WTC11 (cell line): ENCODE results near the gene MAML3. TPM values are rescaled to one million over a fixed set of nuclear protein-coding genes. Genes with fewer than 3 reads are reported as not detected.

Source experiments
- ATAC-seq: fragments of 200-7000 bp; cut with Tn5 transposase; 2 replicates; pipeline ENCODE4 v1.10.0; 2021; ENCODE audit warnings: mild to moderate bottlenecking, moderate library complexity
- CTCF ChIA-PET: fragments of 300-600 bp; sonication (Branson Sonifier 250); formaldehyde crosslinking; loops from one replicate; lab custom pipeline; 2021; ENCODE audit warnings: antibody characterized with exemption; lab: Charles Lee
- POLR2A ChIA-PET: fragments of 350-600 bp; sonication (Branson Sonifier 250); formaldehyde crosslinking; loops from one replicate; lab custom pipeline; 2021; ENCODE audit warnings: antibody characterized with exemption; lab: Charles Lee
- DNase-seq: peaks from one replicate; pipeline ENCODE4 v3.0.0; 2021; ENCODE audit warnings: low spot score
- H3K27ac Mint-ChIP-seq: 2 replicates; pipeline ENCODE4 v1.8.0; 2021; ENCODE audit warnings: mixed read lengths
- H3K27me3 Mint-ChIP-seq: 2 replicates; pipeline ENCODE4 v1.8.0; 2021; ENCODE audit warnings: low read depth, mild to moderate bottlenecking, moderate library complexity, mixed read lengths
- H3K36me3 Mint-ChIP-seq: 2 replicates; pipeline ENCODE4 v1.8.0; 2021; ENCODE audit warnings: mixed read lengths
- H3K4me1 Mint-ChIP-seq: 2 replicates; pipeline ENCODE4 v1.8.0; 2022; ENCODE audit warnings: mixed read lengths
- H3K4me3 Mint-ChIP-seq: 2 replicates; pipeline ENCODE4 v1.8.0; 2021; ENCODE audit warnings: mild to moderate bottlenecking, moderate library complexity, mixed read lengths
- H3K9me3 Mint-ChIP-seq: 2 replicates; pipeline ENCODE4 v1.8.0; 2021; ENCODE audit warnings: mixed read lengths
- ATF1 ChIP-seq: sonication (generic); formaldehyde crosslinking; IDR thresholded peaks from 2 replicates; pipeline ENCODE4 v1.8.1; 2023; ENCODE audit warnings: mild to moderate bottlenecking, moderate library complexity, missing genetic modification reagents
- CBFB ChIP-seq: sonication (generic); formaldehyde crosslinking; IDR thresholded peaks from 2 replicates; pipeline ENCODE4 v1.8.1; 2022; ENCODE audit warnings: mild to moderate bottlenecking, low read depth, missing genetic modification reagents
- ETV6 ChIP-seq: sonication (generic); formaldehyde crosslinking; IDR thresholded peaks from 2 replicates; pipeline ENCODE4 v1.8.1; 2022; ENCODE audit warnings: mild to moderate bottlenecking, missing genetic modification reagents
- HMGA2 ChIP-seq: fragments of 250-450 bp; sonication (Bioruptor Pico); IDR thresholded peaks from 2 replicates; pipeline ENCODE4 v1.4.0; 2021; ENCODE audit warnings: mild to moderate bottlenecking, moderate library complexity
- KAT7 ChIP-seq: sonication (generic); formaldehyde crosslinking; IDR thresholded peaks from 2 replicates; pipeline ENCODE4 v1.8.1; 2023; ENCODE audit warnings: missing genetic modification reagents, mild to moderate bottlenecking, borderline replicate concordance
- NFATC4 ChIP-seq: fragments of 250-450 bp; sonication (Bioruptor Pico); IDR thresholded peaks from 2 replicates; pipeline ENCODE4 v1.9.0; 2021; ENCODE audit warnings: mild to moderate bottlenecking
- NFYB ChIP-seq: sonication (generic); formaldehyde crosslinking; conservative IDR thresholded peaks from 2 replicates; pipeline ENCODE4 v1.8.0; 2022; ENCODE audit warnings: low read depth, missing genetic modification reagents
- NR1H2 ChIP-seq: sonication (generic); formaldehyde crosslinking; IDR thresholded peaks from 2 replicates; pipeline ENCODE4 v1.9.0; 2021; ENCODE audit warnings: mild to moderate bottlenecking, moderate library complexity, missing genetic modification reagents
- ZNF396 ChIP-seq: fragments of 250-450 bp; sonication (Bioruptor Pico); IDR thresholded peaks from 2 replicates; pipeline ENCODE4 v1.8.0; 2021; ENCODE audit warnings: mild to moderate bottlenecking, moderate library complexity, borderline replicate concordance
- total RNA-seq: library from RNA; stranded (reverse); gene quantifications from 3 replicates; pipeline ENCODE4 v1.2.3, GENCODE V29; 2021
- TF ChIP-seq, protein P1 (sequence below): fragments of 250-450 bp; sonication (Bioruptor Pico); IDR thresholded peaks from 2 replicates; pipeline ENCODE4 v1.9.0; 2021; ENCODE audit warnings: mild to moderate bottlenecking, borderline replicate concordance
- TF ChIP-seq, protein P2 (sequence below): fragments of 250-450 bp; sonication (Bioruptor Pico); conservative IDR thresholded peaks from 2 replicates; pipeline ENCODE4 v1.9.0; 2021; ENCODE audit warnings: mild to moderate bottlenecking
- TF ChIP-seq, protein P3 (sequence below): sonication (generic); formaldehyde crosslinking; IDR thresholded peaks from 2 replicates; pipeline ENCODE4 v1.8.0; 2022; ENCODE audit warnings: missing genetic modification reagents
- TF ChIP-seq, protein P4 (sequence below): fragments of 200-600 bp; IDR thresholded peaks from 2 replicates; pipeline ENCODE4 v1.8.0; 2022; ENCODE audit warnings: antibody characterized with exemption
- TF ChIP-seq, protein P5 (sequence below): sonication (generic); formaldehyde crosslinking; IDR thresholded peaks from 2 replicates; pipeline ENCODE4 v1.8.0; 2023; ENCODE audit warnings: mild to moderate bottlenecking, missing genetic modification reagents
- TF ChIP-seq, protein P6 (sequence below): sonication (generic); formaldehyde crosslinking; IDR thresholded peaks from 2 replicates; pipeline ENCODE4 v1.8.1; 2022; ENCODE audit warnings: missing genetic modification reagents, borderline replicate concordance

The MAML3 gene
- total RNA-seq, 1 experiment from 2014 or later: 7.4 TPM

DNA sequence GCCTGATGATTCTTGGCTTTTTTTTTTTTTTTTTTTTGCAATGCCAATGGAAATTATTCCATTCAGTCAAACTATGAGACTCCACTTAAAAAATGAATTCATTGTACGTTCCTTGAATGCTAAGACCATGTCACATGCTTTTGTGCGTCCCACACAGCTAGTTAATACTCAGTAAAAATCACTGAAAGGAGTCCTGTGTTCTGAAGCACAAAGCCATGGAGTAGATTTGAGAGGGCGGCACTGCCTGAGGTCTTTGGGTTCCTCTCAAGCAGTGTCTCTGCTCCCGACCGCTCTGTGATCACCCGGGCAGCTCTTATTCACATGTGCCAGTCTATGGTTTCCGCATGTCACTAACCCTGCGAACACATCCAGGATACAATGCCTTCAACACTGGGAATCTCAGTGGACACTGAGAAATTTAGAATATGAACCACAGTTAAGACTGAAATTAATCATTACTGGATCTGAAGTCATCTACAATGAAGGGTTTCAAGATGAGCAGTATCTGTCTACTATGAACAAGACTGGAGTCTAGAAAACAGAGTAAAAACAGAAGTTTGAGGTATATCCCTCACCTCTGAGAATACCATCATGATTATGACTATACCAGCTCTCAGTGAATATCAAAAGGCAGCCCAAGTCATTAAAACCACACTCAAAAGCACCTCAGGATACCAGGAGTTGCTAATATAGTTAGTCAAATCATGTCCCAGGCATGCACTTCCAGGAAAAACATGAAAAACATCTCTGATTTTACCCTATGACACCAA, 295.4 kb downstream of the MAML3 start:
- no peaks in the 10 kb centered on the region for H3K9me3 Mint-ChIP-seq
- no peak overlapping the region for H3K27ac Mint-ChIP-seq
- no peak for ATAC-seq
- ChIA-PET CTCF (no interaction called here), POLR2A (no interaction called here)
- no peaks in the 10 kb centered on the region for H3K27me3 Mint-ChIP-seq
- no peak overlapping the region for H3K4me3 Mint-ChIP-seq
- DNase-seq: no peak
- peaks cover 55% of the 10 kb centered on the region for H3K4me1 Mint-ChIP-seq
- no peaks in the 10 kb centered on the region for H3K36me3 Mint-ChIP-seq
- TF ChIP-seq HMGA2 (CRISPR knock-in tag) (no peak), NR1H2 (CRISPR knock-in tag) (no peak), NFATC4 (CRISPR knock-in tag) (no peak), NFYB (CRISPR knock-in tag) (no peak), ZNF396 (CRISPR knock-in tag) (no peak), CBFB (no peak), KAT7 (CRISPR knock-in tag) (no peak), ATF1 (CRISPR knock-in tag) (no peak), ETV6 (CRISPR knock-in tag) (no peak)
- TF ChIP-seq, protein P1, sequence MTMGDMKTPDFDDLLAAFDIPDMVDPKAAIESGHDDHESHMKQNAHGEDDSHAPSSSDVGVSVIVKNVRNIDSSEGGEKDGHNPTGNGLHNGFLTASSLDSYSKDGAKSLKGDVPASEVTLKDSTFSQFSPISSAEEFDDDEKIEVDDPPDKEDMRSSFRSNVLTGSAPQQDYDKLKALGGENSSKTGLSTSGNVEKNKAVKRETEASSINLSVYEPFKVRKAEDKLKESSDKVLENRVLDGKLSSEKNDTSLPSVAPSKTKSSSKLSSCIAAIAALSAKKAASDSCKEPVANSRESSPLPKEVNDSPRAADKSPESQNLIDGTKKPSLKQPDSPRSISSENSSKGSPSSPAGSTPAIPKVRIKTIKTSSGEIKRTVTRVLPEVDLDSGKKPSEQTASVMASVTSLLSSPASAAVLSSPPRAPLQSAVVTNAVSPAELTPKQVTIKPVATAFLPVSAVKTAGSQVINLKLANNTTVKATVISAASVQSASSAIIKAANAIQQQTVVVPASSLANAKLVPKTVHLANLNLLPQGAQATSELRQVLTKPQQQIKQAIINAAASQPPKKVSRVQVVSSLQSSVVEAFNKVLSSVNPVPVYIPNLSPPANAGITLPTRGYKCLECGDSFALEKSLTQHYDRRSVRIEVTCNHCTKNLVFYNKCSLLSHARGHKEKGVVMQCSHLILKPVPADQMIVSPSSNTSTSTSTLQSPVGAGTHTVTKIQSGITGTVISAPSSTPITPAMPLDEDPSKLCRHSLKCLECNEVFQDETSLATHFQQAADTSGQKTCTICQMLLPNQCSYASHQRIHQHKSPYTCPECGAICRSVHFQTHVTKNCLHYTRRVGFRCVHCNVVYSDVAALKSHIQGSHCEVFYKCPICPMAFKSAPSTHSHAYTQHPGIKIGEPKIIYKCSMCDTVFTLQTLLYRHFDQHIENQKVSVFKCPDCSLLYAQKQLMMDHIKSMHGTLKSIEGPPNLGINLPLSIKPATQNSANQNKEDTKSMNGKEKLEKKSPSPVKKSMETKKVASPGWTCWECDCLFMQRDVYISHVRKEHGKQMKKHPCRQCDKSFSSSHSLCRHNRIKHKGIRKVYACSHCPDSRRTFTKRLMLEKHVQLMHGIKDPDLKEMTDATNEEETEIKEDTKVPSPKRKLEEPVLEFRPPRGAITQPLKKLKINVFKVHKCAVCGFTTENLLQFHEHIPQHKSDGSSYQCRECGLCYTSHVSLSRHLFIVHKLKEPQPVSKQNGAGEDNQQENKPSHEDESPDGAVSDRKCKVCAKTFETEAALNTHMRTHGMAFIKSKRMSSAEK (CRISPR knock-in tag): no peak
- TF ChIP-seq, protein P2, sequence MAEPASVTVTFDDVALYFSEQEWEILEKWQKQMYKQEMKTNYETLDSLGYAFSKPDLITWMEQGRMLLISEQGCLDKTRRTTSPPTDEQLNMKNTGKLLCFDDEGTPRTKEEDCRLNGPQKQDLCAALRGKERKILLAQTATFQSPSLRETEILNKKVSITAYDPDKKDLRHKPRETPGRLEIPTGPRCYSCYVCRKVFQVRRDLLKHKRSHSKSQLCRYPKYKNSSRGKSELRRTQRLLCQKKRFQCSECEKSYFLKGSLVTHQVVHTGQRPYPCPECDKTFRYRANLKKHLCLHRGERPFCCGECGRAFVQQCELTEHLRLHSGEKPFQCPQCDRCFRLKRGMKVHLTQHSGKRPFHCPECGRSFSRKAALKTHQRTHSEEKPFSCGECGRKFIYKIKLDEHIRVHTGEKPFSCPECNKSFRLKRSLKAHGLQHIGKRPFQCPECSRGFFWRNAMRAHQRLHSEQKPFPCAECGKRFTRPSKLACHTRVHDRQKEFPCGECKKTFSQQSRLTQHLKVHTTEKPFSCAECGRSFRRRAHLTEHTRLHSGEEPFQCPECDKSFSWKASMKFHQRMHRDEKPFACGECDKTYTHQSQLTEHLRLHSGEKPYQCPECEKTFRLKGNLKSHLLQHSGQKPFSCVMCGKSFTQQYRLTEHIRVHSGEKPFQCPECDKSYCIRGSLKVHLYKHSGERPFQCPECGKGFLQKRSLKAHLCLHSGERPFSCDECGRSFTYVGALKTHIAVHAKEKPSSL (CRISPR knock-in tag): no peak
- TF ChIP-seq, protein P3, sequence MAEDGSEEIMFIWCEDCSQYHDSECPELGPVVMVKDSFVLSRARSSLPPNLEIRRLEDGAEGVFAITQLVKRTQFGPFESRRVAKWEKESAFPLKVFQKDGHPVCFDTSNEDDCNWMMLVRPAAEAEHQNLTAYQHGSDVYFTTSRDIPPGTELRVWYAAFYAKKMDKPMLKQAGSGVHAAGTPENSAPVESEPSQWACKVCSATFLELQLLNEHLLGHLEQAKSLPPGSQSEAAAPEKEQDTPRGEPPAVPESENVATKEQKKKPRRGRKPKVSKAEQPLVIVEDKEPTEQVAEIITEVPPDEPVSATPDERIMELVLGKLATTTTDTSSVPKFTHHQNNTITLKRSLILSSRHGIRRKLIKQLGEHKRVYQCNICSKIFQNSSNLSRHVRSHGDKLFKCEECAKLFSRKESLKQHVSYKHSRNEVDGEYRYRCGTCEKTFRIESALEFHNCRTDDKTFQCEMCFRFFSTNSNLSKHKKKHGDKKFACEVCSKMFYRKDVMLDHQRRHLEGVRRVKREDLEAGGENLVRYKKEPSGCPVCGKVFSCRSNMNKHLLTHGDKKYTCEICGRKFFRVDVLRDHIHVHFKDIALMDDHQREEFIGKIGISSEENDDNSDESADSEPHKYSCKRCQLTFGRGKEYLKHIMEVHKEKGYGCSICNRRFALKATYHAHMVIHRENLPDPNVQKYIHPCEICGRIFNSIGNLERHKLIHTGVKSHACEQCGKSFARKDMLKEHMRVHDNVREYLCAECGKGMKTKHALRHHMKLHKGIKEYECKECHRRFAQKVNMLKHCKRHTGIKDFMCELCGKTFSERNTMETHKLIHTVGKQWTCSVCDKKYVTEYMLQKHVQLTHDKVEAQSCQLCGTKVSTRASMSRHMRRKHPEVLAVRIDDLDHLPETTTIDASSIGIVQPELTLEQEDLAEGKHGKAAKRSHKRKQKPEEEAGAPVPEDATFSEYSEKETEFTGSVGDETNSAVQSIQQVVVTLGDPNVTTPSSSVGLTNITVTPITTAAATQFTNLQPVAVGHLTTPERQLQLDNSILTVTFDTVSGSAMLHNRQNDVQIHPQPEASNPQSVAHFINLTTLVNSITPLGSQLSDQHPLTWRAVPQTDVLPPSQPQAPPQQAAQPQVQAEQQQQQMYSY: no peak
- TF ChIP-seq, protein P4, sequence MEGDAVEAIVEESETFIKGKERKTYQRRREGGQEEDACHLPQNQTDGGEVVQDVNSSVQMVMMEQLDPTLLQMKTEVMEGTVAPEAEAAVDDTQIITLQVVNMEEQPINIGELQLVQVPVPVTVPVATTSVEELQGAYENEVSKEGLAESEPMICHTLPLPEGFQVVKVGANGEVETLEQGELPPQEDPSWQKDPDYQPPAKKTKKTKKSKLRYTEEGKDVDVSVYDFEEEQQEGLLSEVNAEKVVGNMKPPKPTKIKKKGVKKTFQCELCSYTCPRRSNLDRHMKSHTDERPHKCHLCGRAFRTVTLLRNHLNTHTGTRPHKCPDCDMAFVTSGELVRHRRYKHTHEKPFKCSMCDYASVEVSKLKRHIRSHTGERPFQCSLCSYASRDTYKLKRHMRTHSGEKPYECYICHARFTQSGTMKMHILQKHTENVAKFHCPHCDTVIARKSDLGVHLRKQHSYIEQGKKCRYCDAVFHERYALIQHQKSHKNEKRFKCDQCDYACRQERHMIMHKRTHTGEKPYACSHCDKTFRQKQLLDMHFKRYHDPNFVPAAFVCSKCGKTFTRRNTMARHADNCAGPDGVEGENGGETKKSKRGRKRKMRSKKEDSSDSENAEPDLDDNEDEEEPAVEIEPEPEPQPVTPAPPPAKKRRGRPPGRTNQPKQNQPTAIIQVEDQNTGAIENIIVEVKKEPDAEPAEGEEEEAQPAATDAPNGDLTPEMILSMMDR: no peak
- TF ChIP-seq, protein P5, sequence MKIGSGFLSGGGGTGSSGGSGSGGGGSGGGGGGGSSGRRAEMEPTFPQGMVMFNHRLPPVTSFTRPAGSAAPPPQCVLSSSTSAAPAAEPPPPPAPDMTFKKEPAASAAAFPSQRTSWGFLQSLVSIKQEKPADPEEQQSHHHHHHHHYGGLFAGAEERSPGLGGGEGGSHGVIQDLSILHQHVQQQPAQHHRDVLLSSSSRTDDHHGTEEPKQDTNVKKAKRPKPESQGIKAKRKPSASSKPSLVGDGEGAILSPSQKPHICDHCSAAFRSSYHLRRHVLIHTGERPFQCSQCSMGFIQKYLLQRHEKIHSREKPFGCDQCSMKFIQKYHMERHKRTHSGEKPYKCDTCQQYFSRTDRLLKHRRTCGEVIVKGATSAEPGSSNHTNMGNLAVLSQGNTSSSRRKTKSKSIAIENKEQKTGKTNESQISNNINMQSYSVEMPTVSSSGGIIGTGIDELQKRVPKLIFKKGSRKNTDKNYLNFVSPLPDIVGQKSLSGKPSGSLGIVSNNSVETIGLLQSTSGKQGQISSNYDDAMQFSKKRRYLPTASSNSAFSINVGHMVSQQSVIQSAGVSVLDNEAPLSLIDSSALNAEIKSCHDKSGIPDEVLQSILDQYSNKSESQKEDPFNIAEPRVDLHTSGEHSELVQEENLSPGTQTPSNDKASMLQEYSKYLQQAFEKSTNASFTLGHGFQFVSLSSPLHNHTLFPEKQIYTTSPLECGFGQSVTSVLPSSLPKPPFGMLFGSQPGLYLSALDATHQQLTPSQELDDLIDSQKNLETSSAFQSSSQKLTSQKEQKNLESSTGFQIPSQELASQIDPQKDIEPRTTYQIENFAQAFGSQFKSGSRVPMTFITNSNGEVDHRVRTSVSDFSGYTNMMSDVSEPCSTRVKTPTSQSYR (CRISPR knock-in tag): no peak
- TF ChIP-seq, protein P6, sequence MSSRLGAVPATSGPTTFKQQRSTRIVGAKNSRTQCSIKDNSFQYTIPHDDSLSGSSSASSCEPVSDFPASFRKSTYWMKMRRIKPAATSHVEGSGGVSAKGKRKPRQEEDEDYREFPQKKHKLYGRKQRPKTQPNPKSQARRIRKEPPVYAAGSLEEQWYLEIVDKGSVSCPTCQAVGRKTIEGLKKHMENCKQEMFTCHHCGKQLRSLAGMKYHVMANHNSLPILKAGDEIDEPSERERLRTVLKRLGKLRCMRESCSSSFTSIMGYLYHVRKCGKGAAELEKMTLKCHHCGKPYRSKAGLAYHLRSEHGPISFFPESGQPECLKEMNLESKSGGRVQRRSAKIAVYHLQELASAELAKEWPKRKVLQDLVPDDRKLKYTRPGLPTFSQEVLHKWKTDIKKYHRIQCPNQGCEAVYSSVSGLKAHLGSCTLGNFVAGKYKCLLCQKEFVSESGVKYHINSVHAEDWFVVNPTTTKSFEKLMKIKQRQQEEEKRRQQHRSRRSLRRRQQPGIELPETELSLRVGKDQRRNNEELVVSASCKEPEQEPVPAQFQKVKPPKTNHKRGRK (CRISPR knock-in tag): no peak
